Measurements from ENCODE around the gene OAS3.

GRCh38 chr12:112928978-112929377 lies 9.3 kb upstream of the OAS3 start:
- peak; percentile 54 for TF ChIP-seq CTCF (IDR thresholded peaks at IDR 0.05; ENCODE audit: low read depth, low read length)
- TF ChIP-seq EZH2phosphoT487 (IDR thresholded peaks at IDR 0.05; ENCODE audit: low read depth), result no peak

Measured in OCI-LY3 (cell line).